ENCODE measurements around the gene ROBO1.

Gene ROBO1

DNA sequence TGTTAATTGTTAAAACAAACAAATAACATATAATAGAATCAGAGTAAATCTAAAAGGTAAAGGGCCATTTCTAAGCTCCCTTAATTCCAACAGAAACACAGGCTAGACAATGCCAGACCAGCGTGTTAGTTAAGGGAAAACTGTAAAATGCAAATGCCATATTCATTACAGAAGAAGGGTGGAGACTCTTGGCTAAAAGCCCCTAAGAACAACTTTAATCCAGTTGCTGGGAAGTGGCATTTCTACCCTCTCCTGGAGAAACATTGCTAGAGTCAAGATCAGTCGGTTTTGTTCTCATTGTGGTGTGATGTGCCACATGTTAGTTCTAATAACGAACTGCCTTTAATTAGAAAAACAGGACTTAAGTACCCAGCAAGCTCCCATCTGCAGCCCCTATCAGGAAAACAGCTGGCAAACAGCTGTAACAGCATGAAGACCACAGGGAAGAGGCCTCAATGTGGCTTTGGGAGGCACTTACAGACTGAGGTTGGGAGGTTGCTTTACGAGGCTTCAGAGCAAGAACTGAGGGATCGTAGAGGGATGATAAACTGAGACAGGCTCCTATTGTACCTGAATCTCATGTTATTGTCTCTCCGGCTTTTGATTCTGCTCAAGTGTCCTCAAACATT lies 1134.8 kb downstream of the ROBO1 start:
- no peak for TF ChIP-seq POLR2A (IDR thresholded peaks at IDR 0.05; ENCODE audit: low read depth, low read length)
- FAIRE-seq (no peak), DNase-seq (ENCODE audit: insufficient read length, low spot score) (no peak)

DNA sequence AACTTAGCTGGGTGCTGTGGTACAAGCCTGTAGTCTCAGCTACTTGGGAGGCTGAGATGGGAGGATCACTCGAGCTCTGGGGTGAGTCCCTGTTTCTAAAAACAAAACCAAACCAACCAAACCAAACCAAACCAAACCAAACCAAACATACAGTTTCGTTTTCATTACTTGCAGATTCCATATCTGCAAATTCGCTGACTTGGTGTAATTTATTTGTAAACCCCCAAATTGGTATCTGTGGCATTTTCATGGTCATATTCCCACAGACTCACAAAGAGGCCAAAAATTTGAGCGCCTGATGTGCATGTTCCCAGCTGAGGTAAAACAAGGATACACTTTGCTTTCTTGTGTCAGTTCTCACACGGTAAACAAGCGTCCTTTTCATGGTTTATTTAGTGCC lies 1138.3 kb downstream of the ROBO1 start:
- DNase-seq (ENCODE audit: insufficient read length, low spot score), result no peak
- FAIRE-seq, result no peak
- TF ChIP-seq POLR2A (IDR thresholded peaks at IDR 0.05; ENCODE audit: low read depth, low read length), result no peak

DNA sequence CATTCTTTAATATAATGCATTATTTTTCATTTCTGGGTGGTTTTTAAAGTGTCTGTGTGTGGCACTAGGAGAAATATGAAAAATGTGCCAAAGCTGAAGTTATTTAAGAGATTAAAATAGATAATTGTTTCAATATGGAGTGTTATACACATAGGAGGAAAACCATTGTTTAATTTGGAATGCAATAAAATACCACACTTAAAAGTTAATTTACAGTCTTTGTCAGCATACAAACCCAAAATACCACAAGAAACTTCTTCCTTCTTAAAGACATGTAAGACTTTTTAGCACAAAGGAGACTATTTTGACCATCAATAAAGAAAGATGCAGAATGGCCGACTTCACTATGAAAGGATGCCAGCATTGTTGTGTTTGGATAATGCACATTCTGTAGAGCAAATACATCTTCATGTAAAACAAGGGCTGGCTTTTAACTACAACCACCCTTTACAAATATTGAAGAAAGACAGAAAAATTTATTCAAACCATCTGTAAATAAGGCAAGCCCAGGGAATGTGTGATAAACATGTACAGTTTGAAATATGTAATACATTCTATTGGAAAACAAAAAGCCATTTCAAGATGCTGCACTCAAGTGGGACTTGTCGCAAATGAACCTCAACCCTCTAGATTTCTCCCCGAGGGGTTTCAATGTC lies 1146.6 kb downstream of the ROBO1 start:
- FAIRE-seq (no peak), DNase-seq (ENCODE audit: insufficient read length, low spot score) (no peak)
- no peak for TF ChIP-seq POLR2A (IDR thresholded peaks at IDR 0.05; ENCODE audit: low read depth, low read length)

DNA sequence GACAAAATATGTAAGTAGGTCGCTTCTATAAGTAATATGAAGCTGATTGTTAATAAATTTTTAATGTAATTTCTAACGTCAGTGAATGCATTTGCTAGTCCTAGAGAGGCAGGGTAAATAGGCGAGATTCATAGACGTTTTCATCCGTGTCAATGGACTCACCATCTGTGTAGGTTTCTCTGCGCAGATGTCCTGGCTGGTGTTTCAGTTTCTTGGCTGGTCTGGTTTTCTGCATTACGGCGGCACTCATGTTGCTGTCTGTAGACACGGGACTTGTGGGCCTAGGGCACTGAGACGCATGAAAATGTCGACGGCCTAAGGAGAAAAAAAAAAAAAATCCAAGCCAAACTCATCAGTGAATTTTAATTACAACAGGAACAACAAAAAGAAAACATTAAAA lies 1153.3 kb downstream of the ROBO1 start:
- DNase-seq (ENCODE audit: insufficient read length, low spot score) (no peak), FAIRE-seq (no peak)
- TF ChIP-seq POLR2A (IDR thresholded peaks at IDR 0.05; ENCODE audit: low read depth, low read length), result no peak

DNA sequence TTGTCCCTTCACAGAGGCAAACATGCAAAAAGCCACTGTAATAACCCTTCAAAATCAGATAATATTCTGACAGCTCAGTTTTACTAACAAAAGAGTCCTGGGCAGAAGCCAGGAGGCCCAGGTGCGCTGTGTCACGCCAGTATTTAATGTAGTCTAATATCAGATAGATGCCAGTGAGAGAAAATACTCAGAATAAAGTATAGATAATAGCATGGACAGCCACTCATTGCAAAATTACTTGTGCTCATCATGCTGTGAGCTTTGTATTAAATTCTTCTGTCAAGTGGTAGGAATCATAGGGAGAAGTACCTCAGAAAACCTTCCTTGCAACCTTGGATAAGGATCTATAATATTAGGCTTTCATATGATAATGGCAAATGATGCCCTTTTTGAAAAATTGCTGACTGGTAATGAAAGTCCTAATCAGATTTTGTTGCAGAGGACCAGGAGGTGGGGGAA lies 1154.3 kb downstream of the ROBO1 start:
- TF ChIP-seq POLR2A (IDR thresholded peaks at IDR 0.05; ENCODE audit: low read depth, low read length), result no peak
- FAIRE-seq, result no peak
- DNase-seq (ENCODE audit: insufficient read length, low spot score), result no peak

DNA sequence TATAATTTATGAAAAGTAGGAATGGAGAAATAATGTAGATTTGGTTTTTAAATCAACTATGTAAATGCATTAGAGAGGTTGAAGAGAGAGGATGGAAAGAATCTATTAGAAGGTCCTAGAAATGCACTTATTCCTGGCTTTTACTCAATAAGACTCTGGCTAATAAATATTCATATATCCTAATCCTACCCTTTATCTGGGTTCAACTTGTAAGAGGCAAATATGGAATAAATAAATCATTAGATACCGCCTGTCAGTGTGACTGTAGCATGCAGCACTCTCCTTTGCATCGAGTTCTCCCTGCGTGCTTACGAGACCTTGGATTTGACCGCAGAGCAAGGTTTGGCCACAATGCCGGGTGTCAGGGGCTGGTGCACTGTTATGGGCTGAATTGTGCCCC lies 1156.5 kb downstream of the ROBO1 start:
- TF ChIP-seq POLR2A (IDR thresholded peaks at IDR 0.05; ENCODE audit: low read depth, low read length), result no peak
- no peak for DNase-seq (ENCODE audit: insufficient read length, low spot score)
- FAIRE-seq, result no peak

DNA sequence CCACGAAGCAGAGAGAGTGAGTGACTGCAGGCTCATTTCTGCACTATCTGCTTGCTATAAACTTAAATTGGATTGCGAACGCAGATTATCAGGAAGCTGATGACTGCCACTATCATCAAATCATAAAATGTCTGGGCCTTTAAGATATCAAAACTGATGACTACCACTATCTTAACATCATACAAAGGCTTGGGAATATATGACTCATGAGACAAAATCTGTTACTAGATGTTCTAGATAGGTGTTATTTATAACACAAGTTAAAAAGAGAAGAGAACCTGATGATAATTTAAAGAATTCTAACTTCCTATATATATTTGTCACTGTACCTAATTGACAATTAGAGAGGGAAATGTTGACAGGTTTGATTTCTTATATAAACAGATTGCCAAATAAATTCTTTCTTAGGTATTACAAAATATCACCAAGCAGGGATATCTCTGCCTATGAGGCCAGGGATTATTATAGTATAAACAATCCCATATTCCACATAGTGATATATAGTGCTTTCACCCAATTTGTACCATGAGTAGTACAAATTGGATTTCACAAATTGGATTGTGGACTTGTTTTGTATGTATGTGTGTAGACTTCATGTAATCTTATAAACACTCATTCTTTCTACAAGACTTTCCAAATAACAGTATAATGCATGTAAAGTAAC lies 1157.2 kb downstream of the ROBO1 start:
- FAIRE-seq (no peak), DNase-seq (ENCODE audit: insufficient read length, low spot score) (no peak)
- no peak for TF ChIP-seq POLR2A (IDR thresholded peaks at IDR 0.05; ENCODE audit: low read depth, low read length)

DNA sequence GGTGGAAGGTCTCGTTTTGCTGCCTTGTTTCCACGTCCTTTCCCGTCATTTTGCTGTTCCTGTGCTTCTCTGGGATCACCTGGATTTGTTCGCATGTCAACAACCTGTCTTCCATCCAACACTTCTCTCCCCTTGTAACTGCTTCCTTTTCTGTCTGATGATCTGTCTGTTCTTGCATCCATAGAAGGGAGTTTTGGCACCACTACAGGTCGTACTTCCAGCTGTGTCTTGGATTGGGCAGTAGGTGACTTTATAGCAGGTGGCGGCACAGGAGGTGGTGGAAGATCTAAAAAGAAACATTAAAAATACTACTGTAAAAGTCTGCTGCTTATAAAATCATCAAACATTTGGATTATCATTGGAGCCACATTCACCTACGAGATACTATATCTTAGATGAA lies 1161.0 kb downstream of the ROBO1 start:
- DNase-seq (ENCODE audit: insufficient read length, low spot score) (no peak), FAIRE-seq (no peak)
- TF ChIP-seq POLR2A (IDR thresholded peaks at IDR 0.05; ENCODE audit: low read depth, low read length), result no peak

DNA sequence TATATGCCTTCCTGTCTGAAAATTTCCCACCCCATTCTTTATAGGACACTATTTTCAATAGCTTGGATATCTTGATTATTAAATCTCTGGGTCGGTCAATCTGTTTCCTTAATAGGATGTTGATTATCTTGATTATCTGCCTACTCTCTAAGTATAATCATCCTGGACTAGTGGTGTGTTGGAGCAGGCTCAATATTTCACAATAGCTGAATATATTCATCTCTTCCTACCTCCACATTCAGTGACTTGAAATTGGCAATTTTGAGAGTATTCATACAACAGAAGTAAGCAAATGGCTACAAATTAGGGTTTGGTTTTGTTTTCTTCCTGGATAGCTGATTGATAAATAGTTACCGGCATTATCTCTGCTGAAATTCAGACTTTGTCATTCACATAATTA lies 1162.6 kb downstream of the ROBO1 start:
- TF ChIP-seq POLR2A (IDR thresholded peaks at IDR 0.05; ENCODE audit: low read depth, low read length), result no peak
- FAIRE-seq (no peak), DNase-seq (ENCODE audit: insufficient read length, low spot score) (no peak)

DNA sequence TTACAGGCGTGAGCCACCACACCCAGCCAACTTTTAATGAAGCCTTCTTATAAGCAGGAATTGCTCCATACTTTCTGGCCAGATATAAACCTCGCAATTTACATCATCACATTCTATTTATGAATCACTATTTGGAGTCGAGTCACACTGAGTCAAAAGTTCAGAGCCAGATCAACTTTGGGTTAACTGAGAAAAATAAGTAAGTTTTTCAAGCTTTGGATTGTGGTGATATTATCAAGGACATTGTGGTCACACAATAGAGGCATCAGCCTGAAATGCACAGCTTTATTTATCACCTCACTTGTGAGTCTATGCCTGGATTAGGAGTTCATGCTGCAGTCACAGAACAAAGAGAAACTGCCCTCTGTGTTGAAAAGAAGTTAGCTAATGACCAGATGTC lies 1163.5 kb downstream of the ROBO1 start:
- no peak for TF ChIP-seq POLR2A (IDR thresholded peaks at IDR 0.05; ENCODE audit: low read depth, low read length)
- peak; percentile 1 for DNase-seq (ENCODE audit: insufficient read length, low spot score)
- FAIRE-seq, result no peak

DNA sequence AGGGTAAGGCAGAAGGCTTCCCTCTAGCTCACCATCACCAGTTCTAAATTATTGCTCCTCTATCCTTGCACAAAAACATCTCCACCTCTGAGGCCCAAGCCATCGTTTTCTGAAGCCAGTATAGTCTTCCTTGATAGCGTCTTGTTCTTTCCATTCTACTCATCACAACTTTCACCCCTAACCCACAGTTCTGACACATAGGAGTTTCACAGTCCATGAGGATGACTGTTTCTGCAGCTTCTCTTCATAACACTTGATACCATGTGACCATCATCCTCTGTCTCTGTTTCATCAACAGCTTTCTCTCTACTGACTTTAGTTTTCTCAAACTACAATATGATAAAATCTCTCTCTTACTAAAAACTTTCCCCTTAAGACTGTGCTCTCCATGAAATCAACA lies 1166.5 kb downstream of the ROBO1 start:
- no peak for FAIRE-seq
- no peak for TF ChIP-seq POLR2A (IDR thresholded peaks at IDR 0.05; ENCODE audit: low read depth, low read length)
- no peak for DNase-seq (ENCODE audit: insufficient read length, low spot score)

DNA sequence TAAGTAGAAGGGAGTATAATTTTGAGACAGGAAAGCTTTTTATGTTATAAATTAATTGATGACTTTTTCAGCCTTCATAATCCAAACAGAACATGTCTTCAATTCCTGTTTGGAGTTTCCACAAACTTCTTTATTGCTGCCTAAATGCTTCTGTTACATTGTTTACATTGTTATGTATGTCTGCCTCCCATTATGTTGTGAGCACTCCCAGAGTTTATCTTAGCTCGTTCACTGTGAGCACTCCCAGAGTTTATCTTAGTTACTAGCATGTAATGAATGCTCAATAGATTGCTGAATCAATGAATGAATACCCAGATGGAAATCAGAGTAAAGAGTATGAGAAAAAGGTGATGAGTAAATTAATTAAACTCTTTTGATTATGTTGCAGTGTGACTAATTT lies 1178.0 kb downstream of the ROBO1 start:
- no peak for FAIRE-seq
- TF ChIP-seq POLR2A (IDR thresholded peaks at IDR 0.05; ENCODE audit: low read depth, low read length), result no peak
- DNase-seq (ENCODE audit: insufficient read length, low spot score), result no peak

DNA sequence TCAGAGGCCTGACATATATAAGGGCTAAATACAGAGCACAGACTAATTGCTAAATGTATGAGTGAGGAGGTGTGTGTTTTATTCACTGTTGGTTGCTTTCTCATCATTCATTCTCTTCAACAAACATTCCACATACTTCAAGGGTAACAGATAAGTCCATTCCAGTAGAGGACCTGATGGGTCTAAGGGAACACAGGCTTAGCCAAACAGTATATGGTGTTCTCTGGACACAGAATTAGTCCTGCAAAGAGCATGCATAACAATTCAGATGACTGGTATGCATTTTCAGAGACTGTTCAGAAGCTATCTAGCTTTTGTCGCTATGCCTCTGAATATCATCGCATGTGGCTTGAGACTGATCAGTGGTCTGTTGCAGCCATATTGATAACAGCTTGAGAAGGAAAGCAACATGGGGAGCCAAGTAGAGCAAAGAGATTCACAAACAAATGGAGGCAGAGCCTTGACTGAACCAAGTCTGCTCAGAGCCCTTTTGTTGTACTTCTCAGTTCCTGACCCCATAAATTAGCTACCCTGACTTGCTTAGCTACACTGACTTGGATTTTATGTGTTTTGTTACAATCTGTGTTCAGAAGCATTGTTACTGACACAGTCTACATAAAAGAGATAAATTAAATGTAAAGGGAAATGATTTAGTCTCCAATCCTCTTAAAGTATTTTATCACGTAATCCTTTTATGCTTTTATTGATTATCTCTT lies 1178.7 kb downstream of the ROBO1 start:
- FAIRE-seq (no peak), DNase-seq (ENCODE audit: insufficient read length, low spot score) (no peak)
- no peak for TF ChIP-seq POLR2A (IDR thresholded peaks at IDR 0.05; ENCODE audit: low read depth, low read length)

DNA sequence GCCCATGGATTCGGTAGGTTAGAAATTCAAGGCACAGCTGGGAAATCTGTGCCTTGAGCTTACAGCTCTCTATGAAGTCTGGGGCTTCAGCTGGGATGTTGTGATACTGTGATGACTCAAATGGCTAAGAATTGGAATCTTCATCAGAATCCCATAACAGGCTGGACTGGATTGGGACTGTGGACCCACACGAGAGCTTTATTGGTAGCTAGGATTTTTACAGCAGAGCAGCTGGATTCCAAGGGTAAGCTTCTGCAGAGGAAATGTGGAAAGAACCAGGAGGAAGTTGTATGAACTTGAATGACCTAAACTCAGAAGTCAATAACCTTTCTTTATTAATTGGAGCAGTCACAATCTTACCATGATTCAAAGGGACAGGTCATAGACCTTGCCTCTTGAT lies 1187.1 kb downstream of the ROBO1 start:
- DNase-seq (ENCODE audit: insufficient read length, low spot score), result no peak
- FAIRE-seq, result no peak
- TF ChIP-seq POLR2A (IDR thresholded peaks at IDR 0.05; ENCODE audit: low read depth, low read length), result no peak

All from H54 (cell line).